ENCODE results near the gene RAD17.
A peak's percentile ranks its signal among the peaks of the same experiment; 100 is the strongest.
"Not testable (repeated sequence)": the region's sequence is repeated elsewhere in the genome, so short reads cannot be mapped to it uniquely, and the experiment has no call there.

Gene RAD17

GRCh38 chr5:69369340-69370121 lies at the start of gene RAD17, which contains the start of the genes AK6 and TAF9:
TSS of gene RAD17 (plus strand) at chr5:69369818. CDS start at chr5:69372209, 2,391 bp downstream.
TSS of gene AK6 (minus strand) at chr5:69369520. CDS start at chr5:69369490, 30 bp downstream.
TSS of gene TAF9 (minus strand) at chr5:69369520. CDS start at chr5:69365737, 3,783 bp downstream.
- DNase-seq (ENCODE audit: low read depth), result peak; percentile 80

- DNase-seq (ENCODE audit: low read depth), result no peak
Measured at GRCh38 chr5:69326365-69326764, 43.3 kb upstream of the RAD17 start.

GRCh38 chr5:69329905-69330489 lies 39.6 kb upstream of the RAD17 start:
- no peak for DNase-seq (ENCODE audit: low read depth)

- no peak for DNase-seq (ENCODE audit: low read depth)
Measured at GRCh38 chr5:69331528-69332445, 37.8 kb upstream of the RAD17 start.

GRCh38 chr5:69333668-69334315 lies 35.8 kb upstream of the RAD17 start:
- DNase-seq (ENCODE audit: low read depth), result not testable (repeated sequence)

GRCh38 chr5:69334793-69335268 lies 34.8 kb upstream of the RAD17 start:
- peak; percentile 52 for DNase-seq (ENCODE audit: low read depth)

- no peak for DNase-seq (ENCODE audit: low read depth)
Measured at GRCh38 chr5:69335341-69335935, 34.2 kb upstream of the RAD17 start.

- DNase-seq (ENCODE audit: low read depth), result no peak
Measured at GRCh38 chr5:69341520-69342161, 28.0 kb upstream of the RAD17 start.

GRCh38 chr5:69343083-69343482 lies 26.5 kb upstream of the RAD17 start:
- no peak for DNase-seq (ENCODE audit: low read depth)

- DNase-seq (ENCODE audit: low read depth), result no peak
Measured at GRCh38 chr5:69350664-69351063, 19.0 kb upstream of the RAD17 start.

GRCh38 chr5:69359699-69360098 lies 9.9 kb upstream of the RAD17 start:
- DNase-seq (ENCODE audit: low read depth), result no peak

GRCh38 chr5:69360442-69360841 lies 9.2 kb upstream of the RAD17 start:
- DNase-seq (ENCODE audit: low read depth), result no peak

- no peak for DNase-seq (ENCODE audit: low read depth)
Measured at GRCh38 chr5:69364414-69364813, 5.2 kb upstream of the RAD17 start.

- DNase-seq (ENCODE audit: low read depth), result no peak
Measured at GRCh38 chr5:69364850-69365249, 4.8 kb upstream of the RAD17 start.

- DNase-seq (ENCODE audit: low read depth), result no peak
Measured at GRCh38 chr5:69367697-69368279, 1.8 kb upstream of the RAD17 start.

- DNase-seq (ENCODE audit: low read depth), result no peak
Measured at GRCh38 chr5:69368458-69369339, 919 bp upstream of the RAD17 start.

- not testable (repeated sequence) for DNase-seq (ENCODE audit: low read depth)
Measured at GRCh38 chr5:69370335-69370734, 717 bp downstream of the RAD17 start.

GRCh38 chr5:69372394-69372793 lies 2.8 kb downstream of the RAD17 start:
- no peak for DNase-seq (ENCODE audit: low read depth)

- no peak for DNase-seq (ENCODE audit: low read depth)
Measured at GRCh38 chr5:69374911-69375446, 5.4 kb downstream of the RAD17 start.

Measured in activated T-helper 1 cell treated with Interleukin-2 at 50 U/mL for 16 hours (primary cell).